Liver (tissue), 9 donors: ENCODE results near the gene THRB. TPM values are rescaled to one million over a fixed set of nuclear protein-coding genes. Genes with fewer than 3 reads are reported as not detected.

ENCODE experiments used
- DNase-seq: peaks from one replicate; pipeline ENCODE4 v3.0.0-alpha.2; 2017; ENCODE audit warnings: low spot score
- H3K27ac ChIP-seq, 2 donors: one replicate each; pipeline ENCODE4 v1.7.0; 2013; ENCODE audit warnings: inconsistent platforms in 2 of 2, low read length in 2 of 2, control low read depth in 1 of 2, low read depth in 1 of 2, mild to moderate bottlenecking in 1 of 2
- H3K27me3 ChIP-seq, 4 donors: one replicate each; pipeline versions ENCODE4 v1.6.1 to v1.7.0; 2013; ENCODE audit warnings: low read length in 3 of 4, inconsistent platforms in 1 of 4, mild to moderate bottlenecking in 1 of 4, moderate library complexity in 1 of 4; ENCODE audit not compliant: control insufficient read depth in 4 of 4, insufficient read depth in 4 of 4
- H3K36me3 ChIP-seq, 4 donors: one replicate each; pipeline versions ENCODE4 v1.6.1 to v1.7.0; 2013; ENCODE audit warnings: low read length in 3 of 4, mild to moderate bottlenecking in 3 of 4, low read depth in 1 of 4, moderate library complexity in 1 of 4; ENCODE audit not compliant: control insufficient read depth in 4 of 4, insufficient read depth in 3 of 4
- H3K4me1 ChIP-seq, 4 donors: one replicate each; pipeline versions ENCODE4 v1.6.1 to v1.7.0; 2013; ENCODE audit warnings: low read length in 3 of 4, mild to moderate bottlenecking in 3 of 4, moderate library complexity in 1 of 4; ENCODE audit not compliant: control insufficient read depth in 4 of 4, insufficient read depth in 4 of 4
- H3K4me3 ChIP-seq, 3 donors: one replicate each; pipeline versions ENCODE4 v1.6.1 to v1.7.0; 2013; ENCODE audit warnings: low read length in 3 of 3, control low read depth in 1 of 3, low read depth in 1 of 3, mild to moderate bottlenecking in 1 of 3
- H3K9ac ChIP-seq, 2 donors: one replicate each; pipeline ENCODE4 v1.7.0; 2013; ENCODE audit warnings: low read length in 2 of 2, mild to moderate bottlenecking in 2 of 2, moderate library complexity in 2 of 2, control low read depth in 1 of 2, low read depth in 1 of 2
- H3K9me3 ChIP-seq, 4 donors: one replicate each; pipeline versions ENCODE4 v1.6.1 to v1.7.0; 2013; ENCODE audit warnings: low read length in 3 of 4; ENCODE audit not compliant: control insufficient read depth in 4 of 4
- ATF3 ChIP-seq: IDR thresholded peaks from 2 replicates; pipeline ENCODE4 v1.6.1; 2016; ENCODE audit warnings: antibody characterized with exemption
- CTCF ChIP-seq: fragments of 150-350 bp; IDR thresholded peaks from 2 replicates; pipeline ENCODE4 v1.5.1; 2017; ENCODE audit warnings: improper control_type of control experiment, low read depth, low read length; ENCODE audit not compliant: missing input control
- FOXA1 ChIP-seq: IDR thresholded peaks from 2 replicates; pipeline ENCODE4 v1.6.1; 2016; ENCODE audit warnings: antibody characterized with exemption
- FOXA2 ChIP-seq: IDR thresholded peaks from 2 replicates; pipeline ENCODE4 v1.6.1; 2016; ENCODE audit warnings: antibody characterized with exemption
- GABPA ChIP-seq, 2 donors: IDR thresholded peaks in 1 of 2; conservative IDR thresholded peaks in 1 of 2; 2 replicates each; pipeline ENCODE4 v1.6.1; 2016; ENCODE audit warnings: antibody characterized with exemption in 2 of 2, mild to moderate bottlenecking in 1 of 2, moderate library complexity in 1 of 2
- HNF4A ChIP-seq, 2 donors: conservative IDR thresholded peaks; 2 replicates each; pipeline ENCODE4 v1.6.1; 2016; ENCODE audit warnings: antibody characterized with exemption in 2 of 2, mild to moderate bottlenecking in 2 of 2
- HNF4G ChIP-seq: IDR thresholded peaks from 2 replicates; pipeline ENCODE4 v1.6.1; 2016; ENCODE audit warnings: antibody characterized with exemption
- JUND ChIP-seq, 2 donors: IDR thresholded peaks; 2 replicates each; pipeline ENCODE4 v1.6.1; 2016; ENCODE audit warnings: antibody characterized with exemption in 2 of 2
- MAX ChIP-seq: IDR thresholded peaks from 2 replicates; pipeline ENCODE4 v1.6.1; 2016; ENCODE audit warnings: antibody characterized with exemption
- NR2F2 ChIP-seq: IDR thresholded peaks from 2 replicates; pipeline ENCODE4 v1.6.1; 2016; ENCODE audit warnings: antibody characterized with exemption
- RAD21 ChIP-seq, 2 donors: IDR thresholded peaks; 2 replicates each; pipeline ENCODE4 v1.6.1; 2016; ENCODE audit warnings: antibody characterized with exemption in 2 of 2, mild to moderate bottlenecking in 2 of 2
- REST ChIP-seq: IDR thresholded peaks from 2 replicates; pipeline ENCODE4 v1.6.1; 2016; ENCODE audit warnings: antibody characterized with exemption, mild to moderate bottlenecking
- RXRA ChIP-seq, 2 donors: IDR thresholded peaks; 2 replicates each; pipeline ENCODE4 v1.6.1; 2017 to 2018; ENCODE audit warnings: antibody characterized with exemption in 2 of 2, mild to moderate bottlenecking in 1 of 2
- SP1 ChIP-seq: IDR thresholded peaks from 2 replicates; pipeline ENCODE4 v1.6.1; 2018; ENCODE audit warnings: antibody characterized with exemption, mild to moderate bottlenecking
- TAF1 ChIP-seq: conservative IDR thresholded peaks from 2 replicates; pipeline ENCODE4 v1.6.1; 2016; ENCODE audit warnings: antibody characterized with exemption, mild to moderate bottlenecking
- YY1 ChIP-seq: IDR thresholded peaks from 2 replicates; pipeline ENCODE4 v1.6.1; 2016; ENCODE audit warnings: antibody characterized with exemption, mild to moderate bottlenecking
- ZBTB33 ChIP-seq: IDR thresholded peaks from 2 replicates; pipeline ENCODE4 v1.6.1; 2016; ENCODE audit warnings: antibody characterized with exemption
- WGBS: extraction: QIAGEN DNeasy Blood & Tissue Kit; methylation state at CpG from one replicate; pipeline ENCODE4 v1.1.7; 2013; 5-methylcytosine and 5-hydroxymethylcytosine counted together
- polyA plus RNA-seq, 2 donors: library from polyadenylated mRNA; stranded (reverse) in 1 of 2; unstranded in 1 of 2; fragments of 200-250 nt in 1 of 2; fragments of >200 nt in 1 of 2; fragmentation: Nextera tagmentation in 1 of 2; extraction: Ambion mirVana in 1 of 2; gene quantifications; one replicate each; pipeline versions ENCODE4 v1.2.1 to v1.2.3, GENCODE V29; 2013 to 2015
- total RNA-seq, 2 donors: library from RNA; depleted of rRNA; stranded (reverse); fragments of >200 nt; gene quantifications; one replicate each; pipeline ENCODE4 v1.2.3, GENCODE V29; 2014
- donor health status: healthy.
- donor health status: healthy.
- donor health status: healthy.
- donor health status: healthy.
- donor health status: healthy.

Gene THRB
- total and polyA plus RNA-seq, 4 donors = 5.9 to 23.9 (median 9.3) TPM

GRCh38 chr3:24315971-24316370, 178.7 kb downstream of the THRB start:
- H3K27ac ChIP-seq = no peak overlapping the region
- H3K36me3 ChIP-seq = peaks cover 0 to 7% (median 0%) of the 10 kb centered on the region in 4 donors
- no peaks in the 10 kb centered on the region for H3K27me3 ChIP-seq
- peaks cover 2 to 10% (median 7%) of the 10 kb centered on the region in 4 donors for H3K4me1 ChIP-seq
- no peak for DNase-seq
- no peak overlapping the region for H3K4me3 ChIP-seq
- H3K9me3 ChIP-seq = no peaks in the 10 kb centered on the region
- H3K9ac ChIP-seq = no peak overlapping the region
- TF ChIP-seq JUND (IDR thresholded peaks at IDR 0.05) = no peak
- no peak for TF ChIP-seq FOXA2
- no peak for TF ChIP-seq TAF1
- TF ChIP-seq ATF3 = no peak
- TF ChIP-seq RAD21 (IDR thresholded peaks at IDR 0.05) = no peak
- TF ChIP-seq NR2F2 = no peak
- no peak for TF ChIP-seq CTCF
- no peak for TF ChIP-seq MAX
- TF ChIP-seq REST = no peak
- TF ChIP-seq HNF4A (conservative IDR thresholded peaks at IDR 0.05) = no peak
- TF ChIP-seq ZBTB33 = no peak
- TF ChIP-seq FOXA1 = no peak
- no peak for TF ChIP-seq RXRA (IDR thresholded peaks at IDR 0.05)
- TF ChIP-seq HNF4G = no peak
- no peak for TF ChIP-seq SP1
- TF ChIP-seq GABPA (IDR thresholded peaks at IDR 0.05 in 1 of 2, conservative IDR thresholded peaks at IDR 0.05 in 1 of 2) = no peak
- TF ChIP-seq YY1 = no peak

GRCh38 chr3:24315356-24315755, 179.3 kb downstream of the THRB start:
- no peak for DNase-seq
- no peak overlapping the region for H3K27ac ChIP-seq
- no peak overlapping the region for H3K4me3 ChIP-seq
- no peaks in the 10 kb centered on the region for H3K9me3 ChIP-seq
- 95% methylated on average over 7 of the region's 7 CpGs for WGBS
- peaks cover 0 to 7% (median 0%) of the 10 kb centered on the region in 4 donors for H3K36me3 ChIP-seq
- no peak for TF ChIP-seq MAX
- TF ChIP-seq ZBTB33 = no peak
- TF ChIP-seq ATF3 = no peak
- no peak for TF ChIP-seq HNF4G
- no peak for TF ChIP-seq TAF1
- no peak for TF ChIP-seq JUND (IDR thresholded peaks at IDR 0.05)
- TF ChIP-seq REST = no peak
- TF ChIP-seq RAD21 (IDR thresholded peaks at IDR 0.05) = no peak
- H3K4me1 ChIP-seq = peaks cover 2 to 10% (median 7%) of the 10 kb centered on the region in 4 donors
- no peaks in the 10 kb centered on the region for H3K27me3 ChIP-seq
- H3K9ac ChIP-seq = no peak overlapping the region
